NCI-H1417 treated with DMSO at 0.1 percent for 48 hours (cell line): Measurements from ENCODE around the gene APOC3.

Experiments used
- DNase-seq: peaks from one replicate; lab custom pipeline; 2025; lab: John Stamatoyannopoulos, UW

The APOC3 gene

GRCh38 chr11:116807601-116808261 is 22.0 kb upstream of the APOC3 start:
- DNase-seq = no peak

GRCh38 chr11:116808262-116809175 is 21.2 kb upstream of the APOC3 start:
- no peak for DNase-seq

- DNase-seq = no peak
These were observed 18.5 kb upstream of the APOC3 start for GRCh38 chr11:116811194-116811593.

GRCh38 chr11:116812109-116812508 is 17.6 kb upstream of the APOC3 start:
- no peak for DNase-seq

- no peak for DNase-seq
These were observed 16.5 kb upstream of the APOC3 start for GRCh38 chr11:116813170-116813569.

- no peak for DNase-seq
These were observed 15.8 kb upstream of the APOC3 start for GRCh38 chr11:116813781-116814471.

- no peak for DNase-seq
These were observed 15.2 kb upstream of the APOC3 start for GRCh38 chr11:116814502-116814901.

- DNase-seq = no peak
These were observed 10.7 kb upstream of the APOC3 start for GRCh38 chr11:116819049-116819448.

GRCh38 chr11:116821050-116821918 is 8.4 kb upstream of the APOC3 start:
- DNase-seq = no peak

- no peak for DNase-seq
These were observed 7.1 kb upstream of the APOC3 start for GRCh38 chr11:116822575-116822974.

GRCh38 chr11:116823031-116823843 is 6.5 kb upstream of the APOC3 start, which contains the start of gene APOA4:
TSS of gene APOA4 (minus strand) at chr11:116823304. CDS start at chr11:116823191, 113 bp downstream.
- no peak for DNase-seq

- DNase-seq = no peak
These were observed 4.3 kb upstream of the APOC3 start for GRCh38 chr11:116825434-116825833.

GRCh38 chr11:116825854-116826750 is 3.6 kb upstream of the APOC3 start:
- DNase-seq = no peak

- DNase-seq = no peak
These were observed 2.8 kb upstream of the APOC3 start for GRCh38 chr11:116826751-116827431.

- no peak for DNase-seq
These were observed 2.2 kb upstream of the APOC3 start for GRCh38 chr11:116827461-116827860.

GRCh38 chr11:116828632-116829524 is 829 bp upstream of the APOC3 start:
- DNase-seq = no peak

- DNase-seq = no peak
These were observed 641 bp downstream of the APOC3 start for GRCh38 chr11:116830184-116830912.
